ENCODE measurements around the gene PRDM8. TPM values are rescaled to one million over a fixed set of nuclear protein-coding genes. Genes with fewer than 3 reads are reported as not detected.

The PRDM8 gene
- total RNA-seq, 1 experiment from 2014 or later, result not detected

- Mint-ChIP-seq H3K9me3 (no peaks in the 10 kb centered on the region), H3K36me3 (0 out of 2 replicates have a peak, but pooled peaks cover 2% of the 10 kb centered on the region), H3K27ac (no peak overlapping the region), H3K4me3 (peak overlapping the region; percentile 66), H3K27me3 (ENCODE audit: low read depth) (peaks cover 97% of the 10 kb centered on the region), H3K4me1 (peaks cover 34% of the 10 kb centered on the region)
- CTCF ChIA-PET, result interaction anchor here (1.0 kb wide), 1 partner anchor 67 kb away, joined by 3 read pairs; no protein-coding TSS in a partner anchor
- TF ChIP-seq ZNF425 (CRISPR knock-in tag; conservative IDR thresholded peaks at IDR 0.05) (no peak), TCF7 (CRISPR knock-in tag; IDR thresholded peaks at IDR 0.05; ENCODE audit: low read depth) (no peak), NR2C2 (CRISPR knock-in tag; IDR thresholded peaks at IDR 0.05) (no peak), E2F1 (CRISPR knock-in tag; IDR thresholded peaks at IDR 0.05) (no peak), PRRX2 (CRISPR knock-in tag; IDR thresholded peaks at IDR 0.05) (no peak), KAT7 (CRISPR knock-in tag; IDR thresholded peaks at IDR 0.05; ENCODE audit: borderline replicate concordance) (no peak), SMAD3 (CRISPR knock-in tag; IDR thresholded peaks at IDR 0.05; ENCODE audit: borderline replicate concordance) (no peak), HMGA2 (CRISPR knock-in tag; IDR thresholded peaks at IDR 0.05) (no peak), ZNF121 (CRISPR knock-in tag; IDR thresholded peaks at IDR 0.05) (no peak), HMGXB4 (CRISPR knock-in tag; IDR thresholded peaks at IDR 0.05) (no peak), OVOL2 (CRISPR knock-in tag; IDR thresholded peaks at IDR 0.05; ENCODE audit: borderline replicate concordance) (no peak), E2F5 (CRISPR knock-in tag; IDR thresholded peaks at IDR 0.05) (no peak), MAX (CRISPR knock-in tag; IDR thresholded peaks at IDR 0.05) (no peak), ZSCAN18 (CRISPR knock-in tag; IDR thresholded peaks at IDR 0.05) (no peak), NFYB (CRISPR knock-in tag; conservative IDR thresholded peaks at IDR 0.05; ENCODE audit: low read depth) (no peak), SMAD4 (CRISPR knock-in tag; IDR thresholded peaks at IDR 0.05) (no peak), RORB (CRISPR knock-in tag; IDR thresholded peaks at IDR 0.05) (no peak)
- ATAC-seq, result no peak
- no peak for DNase-seq (ENCODE audit: low spot score)
- POLR2A ChIA-PET, result no interaction called here
Measured at GRCh38 chr4:80198441-80198837, 1.1 kb downstream of the PRDM8 start.

- Mint-ChIP-seq H3K4me3 (no peak overlapping the region), H3K27ac (no peak overlapping the region), H3K27me3 (ENCODE audit: low read depth) (peaks cover 97% of the 10 kb centered on the region), H3K36me3 (0 out of 2 replicates have a peak, but pooled peaks cover 2% of the 10 kb centered on the region), H3K4me1 (peaks cover 36% of the 10 kb centered on the region), H3K9me3 (no peaks in the 10 kb centered on the region)
- DNase-seq (ENCODE audit: low spot score) (no peak), ATAC-seq (no peak)
- POLR2A ChIA-PET, result no interaction called here
- CTCF ChIA-PET, result interaction anchor here (1.0 kb wide), 1 partner anchor 67 kb away, joined by 3 read pairs; no protein-coding TSS in a partner anchor
- TF ChIP-seq CREB1 (CRISPR knock-in tag; IDR thresholded peaks at IDR 0.05) (no peak), ZNF671 (CRISPR knock-in tag; IDR thresholded peaks at IDR 0.05) (no peak), ZNF219 (CRISPR knock-in tag; IDR thresholded peaks at IDR 0.05; ENCODE audit: borderline replicate concordance) (no peak), NR3C1 (CRISPR knock-in tag; conservative IDR thresholded peaks at IDR 0.05; ENCODE audit: low read depth) (no peak), ZNF396 (CRISPR knock-in tag; IDR thresholded peaks at IDR 0.05; ENCODE audit: borderline replicate concordance) (no peak), SMAD4 (CRISPR knock-in tag; IDR thresholded peaks at IDR 0.05) (no peak), ETV6 (CRISPR knock-in tag; IDR thresholded peaks at IDR 0.05) (no peak), JAZF1 (CRISPR knock-in tag; IDR thresholded peaks at IDR 0.05) (no peak), NFATC4 (CRISPR knock-in tag; IDR thresholded peaks at IDR 0.05) (no peak), NR2C2 (CRISPR knock-in tag; IDR thresholded peaks at IDR 0.05) (no peak), ESRRA (CRISPR knock-in tag; IDR thresholded peaks at IDR 0.05; ENCODE audit: borderline replicate concordance) (no peak), ZNF423 (CRISPR knock-in tag; IDR thresholded peaks at IDR 0.05) (no peak), ZNF138 (CRISPR knock-in tag; conservative IDR thresholded peaks at IDR 0.05) (no peak), E2F4 (CRISPR knock-in tag; IDR thresholded peaks at IDR 0.05; ENCODE audit: borderline replicate concordance, low read depth) (no peak)
Measured at GRCh38 chr4:80199004-80199560, 1.8 kb downstream of the PRDM8 start.
